OCI-LY3 (cell line): Measurements from ENCODE around the gene PIEZO1.

Experiments
- H2AFZ ChIP-seq: fragments of 200-600, 300-600 bp; shearing (Covaris generic); 2 replicates; pipeline ENCODE4 v1.6.0; 2014; ENCODE audit warnings: antibody characterized with exemption, low read depth, low read length
- H3K27ac ChIP-seq: fragments of 200-600, 300-600 bp; sonication (generic); 2 replicates; pipeline ENCODE4 v1.5.1; 2014; ENCODE audit warnings: mild to moderate bottlenecking, low read length, moderate library complexity, mixed read lengths
- H3K27me3 ChIP-seq: fragments of 200-600, 300-600 bp; sonication (generic); 2 replicates; pipeline ENCODE4 v1.6.1; 2014; ENCODE audit warnings: low read depth, low read length, mixed read lengths
- H3K36me3 ChIP-seq: fragments of 200-600, 300-600 bp; sonication (generic); replicated peaks from 2 replicates; pipeline ENCODE3; 2014; ENCODE audit warnings: low read depth, low read length, mixed read lengths
- H3K4me1 ChIP-seq: fragments of 300-600, 200-600 bp; sonication (generic); 2 replicates; pipeline ENCODE4 v1.6.1; 2014; ENCODE audit warnings: low read length, mixed read lengths
- H3K4me2 ChIP-seq: fragments of 200-600, 300-600 bp; sonication (generic); 2 replicates; pipeline ENCODE4 v1.6.1; 2014; ENCODE audit warnings: low read length, mixed read lengths
- H3K4me3 ChIP-seq: fragments of 300-600, 200-600 bp; sonication (generic); 2 replicates; pipeline ENCODE4 v1.5.1; 2014; ENCODE audit warnings: antibody characterized with exemption, mild to moderate bottlenecking, low read length, moderate library complexity
- H3K79me2 ChIP-seq: fragments of 300-600, 200-600 bp; shearing (Covaris generic); 2 replicates; pipeline ENCODE4 v1.6.1; 2014; ENCODE audit warnings: mild to moderate bottlenecking, low read length, mixed read lengths
- H3K9ac ChIP-seq: fragments of 300-600, 200-600 bp; shearing (Covaris generic); 2 replicates; pipeline ENCODE4 v1.6.0; 2014; ENCODE audit warnings: mild to moderate bottlenecking, low read length, moderate library complexity
- H3K9me3 ChIP-seq: fragments of 200-600, 300-600 bp; shearing (Covaris generic); 2 replicates; pipeline ENCODE4 v1.6.1; 2014; ENCODE audit warnings: low read length, mixed read lengths; ENCODE audit not compliant: insufficient read depth
- H4K20me1 ChIP-seq: fragments of 200-600, 300-600 bp; sonication (generic); 2 replicates; pipeline ENCODE4 v1.6.1; 2016; ENCODE audit warnings: low read length, mixed read lengths; ENCODE audit not compliant: insufficient read depth
- EZH2phosphoT487 ChIP-seq: fragments of 200-600 bp; shearing (Covaris generic); IDR thresholded peaks from 2 replicates; pipeline ENCODE4 v1.6.1; 2018; ENCODE audit warnings: antibody characterized with exemption, mixed run types, low read depth
- TF ChIP-seq, protein P1 (sequence below): fragments of 200-600, 300-600 bp; sonication (generic); IDR thresholded peaks from 2 replicates; pipeline ENCODE4 v1.5.1; 2014; ENCODE audit warnings: antibody characterized with exemption, low read length, low read depth

The PIEZO1 gene

DNA sequence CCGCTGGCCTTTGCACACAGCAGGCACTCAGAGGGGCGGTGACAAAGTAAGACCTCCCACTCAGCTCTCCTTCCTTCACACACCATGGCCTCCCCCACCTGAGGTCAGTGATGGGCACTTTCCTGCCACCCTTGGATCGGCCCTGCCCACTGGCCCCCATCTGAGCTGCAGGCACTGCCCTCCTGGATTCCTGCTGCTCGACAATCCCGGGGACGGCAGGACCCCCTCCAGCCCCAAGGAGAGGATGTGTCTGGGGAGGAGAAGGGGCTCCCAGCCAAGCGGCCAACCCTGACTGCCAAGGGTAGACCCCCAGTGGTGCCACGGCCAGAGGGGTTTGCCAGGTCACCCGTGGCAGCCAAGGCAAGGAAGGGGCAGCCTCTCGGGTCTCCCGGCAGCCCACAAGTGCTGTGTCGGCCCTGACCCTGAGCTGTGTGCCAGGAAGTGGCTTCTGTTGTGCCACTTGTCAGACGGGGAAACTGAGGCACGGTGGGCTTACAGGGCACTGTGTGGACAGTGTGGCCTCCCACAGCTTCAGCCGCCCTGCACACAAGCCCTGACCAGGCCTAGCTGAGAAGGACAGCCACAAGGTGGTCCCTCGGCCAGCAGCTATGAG lies 22.7 kb downstream of the PIEZO1 start:
- H3K36me3 ChIP-seq = no peaks in the 10 kb centered on the region
- 0 out of 2 replicates have a peak, but pooled peaks cover 3% of the 10 kb centered on the region for H4K20me1 ChIP-seq
- no peak overlapping the region for H3K9ac ChIP-seq
- no peak overlapping the region for H3K4me2 ChIP-seq
- 0 out of 2 replicates have a peak, but pooled peaks cover 2% of the 10 kb centered on the region for H3K79me2 ChIP-seq
- H3K9me3 ChIP-seq = no peaks in the 10 kb centered on the region
- H2AFZ ChIP-seq = no peak overlapping the region
- TF ChIP-seq EZH2phosphoT487 = no peak
- TF ChIP-seq, protein P1, sequence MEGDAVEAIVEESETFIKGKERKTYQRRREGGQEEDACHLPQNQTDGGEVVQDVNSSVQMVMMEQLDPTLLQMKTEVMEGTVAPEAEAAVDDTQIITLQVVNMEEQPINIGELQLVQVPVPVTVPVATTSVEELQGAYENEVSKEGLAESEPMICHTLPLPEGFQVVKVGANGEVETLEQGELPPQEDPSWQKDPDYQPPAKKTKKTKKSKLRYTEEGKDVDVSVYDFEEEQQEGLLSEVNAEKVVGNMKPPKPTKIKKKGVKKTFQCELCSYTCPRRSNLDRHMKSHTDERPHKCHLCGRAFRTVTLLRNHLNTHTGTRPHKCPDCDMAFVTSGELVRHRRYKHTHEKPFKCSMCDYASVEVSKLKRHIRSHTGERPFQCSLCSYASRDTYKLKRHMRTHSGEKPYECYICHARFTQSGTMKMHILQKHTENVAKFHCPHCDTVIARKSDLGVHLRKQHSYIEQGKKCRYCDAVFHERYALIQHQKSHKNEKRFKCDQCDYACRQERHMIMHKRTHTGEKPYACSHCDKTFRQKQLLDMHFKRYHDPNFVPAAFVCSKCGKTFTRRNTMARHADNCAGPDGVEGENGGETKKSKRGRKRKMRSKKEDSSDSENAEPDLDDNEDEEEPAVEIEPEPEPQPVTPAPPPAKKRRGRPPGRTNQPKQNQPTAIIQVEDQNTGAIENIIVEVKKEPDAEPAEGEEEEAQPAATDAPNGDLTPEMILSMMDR = no peak
- H3K27me3 ChIP-seq = no peaks in the 10 kb centered on the region
- no peak overlapping the region for H3K27ac ChIP-seq
- peaks cover 22% of the 10 kb centered on the region for H3K4me1 ChIP-seq
- H3K4me3 ChIP-seq = no peak overlapping the region

DNA sequence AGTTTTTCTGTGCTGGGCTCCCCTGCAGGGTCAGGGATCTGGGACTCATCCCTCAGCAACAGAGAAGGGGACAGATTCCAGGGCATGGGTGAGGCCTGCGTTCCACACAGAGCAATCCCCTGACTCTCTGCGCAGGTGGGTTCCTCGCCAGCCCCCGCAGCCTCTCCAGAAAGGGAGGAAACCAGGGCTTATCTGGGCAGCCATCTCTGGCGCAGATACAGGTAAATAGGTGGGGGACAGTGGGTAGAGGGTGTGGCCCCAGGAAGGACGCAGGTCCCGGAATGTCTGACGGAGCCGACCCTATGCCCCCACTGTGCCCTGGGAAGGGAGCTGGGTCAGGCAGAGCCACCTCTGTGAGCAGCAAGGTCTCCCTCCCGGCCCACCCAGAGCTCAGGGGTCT lies 23.2 kb downstream of the PIEZO1 start:
- Histone ChIP-seq H3K9me3 (no peaks in the 10 kb centered on the region), H3K4me3 (no peak overlapping the region), H3K27ac (no peak overlapping the region), H3K27me3 (no peaks in the 10 kb centered on the region), H3K4me1 (peaks cover 22% of the 10 kb centered on the region), H4K20me1 (0 out of 2 replicates have a peak, but pooled peaks cover 3% of the 10 kb centered on the region), H2AFZ (no peak overlapping the region), H3K36me3 (no peaks in the 10 kb centered on the region), H3K79me2 (0 out of 2 replicates have a peak, but pooled peaks cover 2% of the 10 kb centered on the region), H3K9ac (no peak overlapping the region), H3K4me2 (no peak overlapping the region)
- TF ChIP-seq EZH2phosphoT487 = no peak
- TF ChIP-seq, protein P1 = no peak

DNA sequence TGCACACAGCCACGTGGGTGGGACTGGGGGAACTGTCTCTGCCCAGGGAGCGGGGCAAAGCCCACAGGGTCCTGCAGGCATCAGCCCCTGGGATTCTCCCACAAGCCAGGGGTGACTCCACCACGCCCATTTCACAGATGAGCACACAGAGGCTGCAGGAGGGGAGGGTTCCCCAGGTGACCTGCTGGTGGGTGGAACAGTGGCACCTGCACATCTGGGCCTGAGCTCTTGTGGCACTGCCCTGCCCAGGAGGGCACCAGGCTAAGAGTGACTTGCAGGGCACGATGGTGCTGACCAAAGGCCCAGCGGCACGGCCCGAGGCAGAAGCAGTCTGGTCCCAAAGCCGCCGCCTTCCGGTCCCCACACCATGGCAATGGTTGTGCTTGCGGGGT lies 23.9 kb downstream of the PIEZO1 start:
- Histone ChIP-seq H2AFZ (no peak overlapping the region), H3K36me3 (no peaks in the 10 kb centered on the region), H3K4me2 (no peak overlapping the region), H3K27ac (no peak overlapping the region), H3K9me3 (no peaks in the 10 kb centered on the region), H3K27me3 (no peaks in the 10 kb centered on the region), H3K4me3 (no peak overlapping the region), H4K20me1 (no peaks in the 10 kb centered on the region), H3K4me1 (peaks cover 22% of the 10 kb centered on the region), H3K79me2 (no peaks in the 10 kb centered on the region), H3K9ac (no peak overlapping the region)
- TF ChIP-seq, protein P1 = no peak
- no peak for TF ChIP-seq EZH2phosphoT487

DNA sequence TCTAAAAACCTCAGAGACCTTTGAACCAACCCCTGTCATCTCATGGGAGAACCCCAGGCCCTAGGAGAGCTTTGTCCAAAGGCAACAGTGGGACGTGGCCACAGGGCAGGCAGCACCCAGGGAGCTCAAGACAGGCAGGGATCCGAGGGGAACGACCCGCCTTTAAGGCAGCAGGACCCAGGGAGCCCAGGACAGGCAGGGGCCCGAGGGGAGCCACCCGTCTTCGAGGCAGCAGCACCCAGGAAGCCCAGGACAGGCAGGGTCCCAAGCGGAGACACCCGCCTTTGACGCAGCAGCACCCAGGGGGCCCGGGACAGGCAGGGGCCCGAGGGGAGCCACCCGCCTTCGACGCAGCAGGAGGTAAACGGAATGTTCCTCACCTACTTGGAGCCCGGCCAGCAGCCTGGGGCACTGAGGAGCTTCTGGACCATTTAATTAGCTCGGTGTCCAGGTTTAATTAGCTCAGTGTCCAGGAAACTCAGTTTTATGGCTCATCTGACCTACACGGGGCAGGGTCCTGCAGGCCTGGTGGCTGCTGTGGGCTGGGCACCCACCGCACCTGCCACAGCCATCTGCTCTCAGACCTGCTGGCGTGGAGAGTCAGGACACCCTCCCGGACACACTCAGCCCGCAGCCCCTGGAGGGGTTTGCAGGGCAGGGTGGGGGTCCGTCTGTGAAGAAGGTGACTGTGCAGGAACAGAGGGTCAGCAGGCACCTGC lies 24.4 kb downstream of the PIEZO1 start:
- Histone ChIP-seq H3K4me3 (no peak overlapping the region), H2AFZ (no peak overlapping the region), H4K20me1 (no peaks in the 10 kb centered on the region), H3K27ac (no peak overlapping the region), H3K27me3 (no peaks in the 10 kb centered on the region), H3K9ac (no peak overlapping the region), H3K4me1 (peaks cover 22% of the 10 kb centered on the region), H3K9me3 (no peaks in the 10 kb centered on the region), H3K4me2 (no peak overlapping the region), H3K36me3 (no peaks in the 10 kb centered on the region), H3K79me2 (no peaks in the 10 kb centered on the region)
- TF ChIP-seq, protein P1 = no peak
- no peak for TF ChIP-seq EZH2phosphoT487
